ENCODE data around the gene ZNF28. TPM values are rescaled to one million over a fixed set of nuclear protein-coding genes. Genes with fewer than 3 reads are reported as not detected.

The ZNF28 gene
- total RNA-seq, 2 donors from 2014 or later = 10.2 to 11.6 TPM

Other genes starting within 250 kb of the ZNF28 start
- 10 to 100 TPM; 56.1 to 61.1 TPM for gene ZNF83, start 183.3 kb downstream of the ZNF28 start, total RNA-seq
- 10 to 100 TPM; 21.1 to 25.8 TPM for gene ZNF611, start 86.6 kb downstream of the ZNF28 start, total RNA-seq
- gene ZNF600, start 34.8 kb downstream of the ZNF28 start, total RNA-seq = 10 to 100 TPM in 1 of 2 donors, 1 to 10 TPM in 1; 5.7 to 17.9 TPM
- 10 to 100 TPM; 10.5 to 12.2 TPM for gene ZNF468, start 36.0 kb upstream of the ZNF28 start, total RNA-seq
- 1 to 10 TPM; 4.0 to 5.1 TPM for gene ZNF320, start 76.0 kb upstream of the ZNF28 start, total RNA-seq
- gene ZNF888, start 101.8 kb upstream of the ZNF28 start, total RNA-seq = 1 to 10 TPM; 3.7 to 4.4 TPM
- gene ZNF816, start 141.2 kb upstream of the ZNF28 start, total RNA-seq = 1 to 10 TPM; 3.5 to 4.8 TPM
- not detected for gene ERVV-1, start 192.3 kb upstream of the ZNF28 start, total RNA-seq
- not detected for gene ERVV-2, start 223.1 kb upstream of the ZNF28 start, total RNA-seq

All from T-helper 17 cell (primary cell).